OCI-LY1 (cell line): ENCODE measurements around the gene ATF6.

Experiments used
- EZH2 ChIP-seq: fragments of 200-600 bp; sonication (generic), shearing (Covaris generic); IDR thresholded peaks from 2 replicates; pipeline ENCODE4 v1.8.0; 2017; ENCODE audit warnings: borderline replicate concordance, mixed run types, mild to moderate bottlenecking, antibody characterized with exemption, low read length, moderate library complexity, mixed read lengths
- TF ChIP-seq, protein P1 (sequence below): fragments of 200-600 bp; sonication (generic), shearing (Covaris generic); IDR thresholded peaks from 2 replicates; pipeline ENCODE4 v1.5.1; 2017; ENCODE audit warnings: mild to moderate bottlenecking, antibody characterized with exemption, low read length, moderate library complexity, mixed read lengths

GRCh38 chr1:161949548-161949947 is 183.4 kb downstream of the ATF6 start:
- TF ChIP-seq, protein P1, sequence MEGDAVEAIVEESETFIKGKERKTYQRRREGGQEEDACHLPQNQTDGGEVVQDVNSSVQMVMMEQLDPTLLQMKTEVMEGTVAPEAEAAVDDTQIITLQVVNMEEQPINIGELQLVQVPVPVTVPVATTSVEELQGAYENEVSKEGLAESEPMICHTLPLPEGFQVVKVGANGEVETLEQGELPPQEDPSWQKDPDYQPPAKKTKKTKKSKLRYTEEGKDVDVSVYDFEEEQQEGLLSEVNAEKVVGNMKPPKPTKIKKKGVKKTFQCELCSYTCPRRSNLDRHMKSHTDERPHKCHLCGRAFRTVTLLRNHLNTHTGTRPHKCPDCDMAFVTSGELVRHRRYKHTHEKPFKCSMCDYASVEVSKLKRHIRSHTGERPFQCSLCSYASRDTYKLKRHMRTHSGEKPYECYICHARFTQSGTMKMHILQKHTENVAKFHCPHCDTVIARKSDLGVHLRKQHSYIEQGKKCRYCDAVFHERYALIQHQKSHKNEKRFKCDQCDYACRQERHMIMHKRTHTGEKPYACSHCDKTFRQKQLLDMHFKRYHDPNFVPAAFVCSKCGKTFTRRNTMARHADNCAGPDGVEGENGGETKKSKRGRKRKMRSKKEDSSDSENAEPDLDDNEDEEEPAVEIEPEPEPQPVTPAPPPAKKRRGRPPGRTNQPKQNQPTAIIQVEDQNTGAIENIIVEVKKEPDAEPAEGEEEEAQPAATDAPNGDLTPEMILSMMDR: no peak
- TF ChIP-seq EZH2: no peak
